ENCODE results near the gene TGFB2.

Gene TGFB2

DNA sequence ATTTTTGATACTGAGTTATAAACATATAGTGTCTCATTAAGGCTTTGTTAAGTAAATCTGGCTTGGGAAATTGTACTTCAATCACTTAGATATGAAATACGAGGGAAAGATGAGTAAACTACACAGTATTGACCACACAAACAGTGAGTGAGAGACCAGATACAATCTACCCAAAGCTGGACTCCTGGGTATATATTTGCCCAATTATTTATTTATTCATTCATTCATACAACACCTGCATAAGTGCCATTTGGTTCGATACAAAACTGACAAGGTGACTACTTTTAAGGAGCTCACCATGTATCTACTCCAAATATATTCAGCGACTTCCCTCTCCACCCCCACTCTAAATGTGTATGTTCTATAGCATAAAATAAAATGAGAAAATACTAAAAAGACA, 143.4 kb downstream of the TGFB2 start:
- Mint-ChIP-seq H3K27me3 (no peaks in the 10 kb centered on the region), H3K4me3 (no peak overlapping the region), H3K9me3 (no peaks in the 10 kb centered on the region), H3K27ac (ENCODE audit: low read depth) (no peak overlapping the region), H3K36me3 (ENCODE audit: insufficient read depth) (no peaks in the 10 kb centered on the region), H3K4me1 (no peaks in the 10 kb centered on the region)
- no peak for DNase-seq (ENCODE audit: low spot score in 2 of 2)
- no peak for ATAC-seq (replicated peaks; ENCODE audit: extremely low read depth, poor library complexity, severe bottlenecking)

DNA sequence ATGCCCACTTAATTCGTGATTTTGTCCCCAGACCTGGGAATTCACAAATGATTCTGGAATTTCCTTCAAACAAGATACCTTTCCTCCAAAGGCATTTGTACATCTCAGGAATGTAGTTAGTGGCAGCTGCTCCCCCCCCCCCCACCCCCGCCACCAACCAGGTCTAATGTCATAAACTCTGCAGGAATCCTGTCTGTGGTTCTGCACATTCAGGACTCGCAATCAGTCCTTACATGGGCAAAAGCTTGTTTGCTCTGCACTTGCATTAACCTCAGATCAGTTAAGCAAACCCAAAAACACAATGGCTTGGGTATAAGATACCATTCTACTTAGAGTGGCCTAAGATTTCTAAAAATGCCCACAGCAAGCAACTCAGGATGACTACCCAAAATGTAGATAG, 143.8 kb downstream of the TGFB2 start:
- H3K4me1 Mint-ChIP-seq, result no peaks in the 10 kb centered on the region
- no peak overlapping the region for H3K27ac Mint-ChIP-seq (ENCODE audit: low read depth)
- H3K36me3 Mint-ChIP-seq (ENCODE audit: insufficient read depth), result no peaks in the 10 kb centered on the region
- H3K9me3 Mint-ChIP-seq, result no peaks in the 10 kb centered on the region
- DNase-seq (ENCODE audit: low spot score in 2 of 2) (no peak), ATAC-seq (replicated peaks; ENCODE audit: extremely low read depth, poor library complexity, severe bottlenecking) (no peak)
- H3K27me3 Mint-ChIP-seq, result no peaks in the 10 kb centered on the region
- no peak overlapping the region for H3K4me3 Mint-ChIP-seq

DNA sequence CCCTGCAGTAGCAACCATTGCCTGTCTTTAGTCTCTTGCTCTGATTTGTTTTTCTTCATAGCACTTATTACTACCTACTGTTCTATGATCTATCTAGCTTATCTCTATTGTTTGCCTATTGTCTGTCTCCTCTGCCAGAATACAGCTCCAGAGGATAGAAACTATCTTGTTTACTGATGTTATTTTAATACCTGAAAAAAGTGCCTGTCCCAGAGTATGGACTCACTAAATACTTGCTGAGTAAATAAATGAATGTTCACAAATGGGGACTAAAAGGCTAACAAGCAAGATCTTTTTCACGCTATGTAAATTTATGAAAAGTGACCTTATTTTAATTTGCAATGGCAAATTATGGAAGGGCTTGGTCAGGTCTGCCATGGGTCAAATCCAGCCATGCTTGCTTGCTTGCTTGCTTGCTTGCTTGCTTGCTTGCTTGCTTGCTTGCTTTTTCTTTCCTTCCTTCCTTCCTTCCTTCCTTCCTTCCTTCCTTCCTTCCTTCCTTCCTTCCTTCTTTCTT, 145.3 kb downstream of the TGFB2 start:
- Mint-ChIP-seq H3K9me3 (no peaks in the 10 kb centered on the region), H3K27ac (ENCODE audit: low read depth) (no peak overlapping the region), H3K36me3 (ENCODE audit: insufficient read depth) (no peaks in the 10 kb centered on the region), H3K4me3 (no peak overlapping the region), H3K4me1 (no peaks in the 10 kb centered on the region), H3K27me3 (no peaks in the 10 kb centered on the region)
- DNase-seq (ENCODE audit: low spot score in 2 of 2) (no peak), ATAC-seq (replicated peaks; ENCODE audit: extremely low read depth, poor library complexity, severe bottlenecking) (no peak)

DNA sequence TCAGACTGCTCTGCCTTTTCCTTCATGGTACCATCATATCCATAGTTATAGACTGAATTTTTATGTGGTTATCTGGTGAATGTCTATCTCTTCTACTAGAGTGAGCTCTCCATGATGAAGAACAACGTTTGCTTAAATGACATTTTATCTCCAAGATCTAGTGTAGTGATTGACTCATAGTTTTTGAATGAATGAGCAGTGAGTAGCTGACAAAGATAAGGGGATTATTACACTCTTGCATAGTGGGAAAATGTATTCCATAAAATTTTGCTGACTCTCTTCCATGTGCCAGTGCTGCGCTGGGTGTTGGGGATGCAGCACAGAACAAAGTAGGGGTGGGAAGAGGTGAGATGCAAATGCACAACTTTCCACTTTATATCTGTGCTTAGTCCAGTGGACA, 147.7 kb downstream of the TGFB2 start:
- no peak for ATAC-seq (replicated peaks; ENCODE audit: extremely low read depth, poor library complexity, severe bottlenecking)

DNA sequence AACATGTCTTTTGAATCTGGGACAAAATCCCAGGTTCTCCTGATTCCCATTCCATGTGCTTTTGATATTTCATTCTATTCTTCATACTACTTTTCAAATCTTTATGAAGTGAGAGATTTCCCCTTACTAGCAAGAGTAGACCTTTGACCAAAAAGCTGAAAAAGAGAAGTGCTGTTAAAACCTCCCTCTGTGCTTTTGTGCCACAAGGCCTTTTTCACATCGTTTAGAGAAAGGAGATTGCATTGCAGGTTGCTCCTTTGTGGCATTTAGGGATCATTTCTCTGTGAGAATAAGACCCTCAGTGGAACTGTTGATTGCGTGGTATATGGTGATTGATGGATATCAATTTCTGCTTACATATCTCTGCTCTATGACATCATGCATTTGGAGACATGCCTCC, 148.8 kb downstream of the TGFB2 start:
- ATAC-seq (replicated peaks; ENCODE audit: extremely low read depth, poor library complexity, severe bottlenecking) (no peak), DNase-seq (ENCODE audit: low spot score in 2 of 2) (no peak)
- Mint-ChIP-seq H3K27me3 (no peaks in the 10 kb centered on the region), H3K9me3 (no peaks in the 10 kb centered on the region), H3K4me3 (no peak overlapping the region), H3K36me3 (ENCODE audit: insufficient read depth) (no peaks in the 10 kb centered on the region), H3K4me1 (no peaks in the 10 kb centered on the region), H3K27ac (ENCODE audit: low read depth) (no peak overlapping the region)

More for the DNA sequence above, 147.7 kb downstream of the TGFB2 start:
- H3K4me3 Mint-ChIP-seq, result no peak overlapping the region
- H3K9me3 Mint-ChIP-seq, result no peaks in the 10 kb centered on the region
- no peak overlapping the region for H3K27ac Mint-ChIP-seq (ENCODE audit: low read depth)
- H3K27me3 Mint-ChIP-seq, result no peaks in the 10 kb centered on the region
- H3K36me3 Mint-ChIP-seq (ENCODE audit: insufficient read depth), result no peaks in the 10 kb centered on the region
- no peaks in the 10 kb centered on the region for H3K4me1 Mint-ChIP-seq
- no peak for DNase-seq (ENCODE audit: low spot score in 2 of 2)

Data from central memory CD8-positive, alpha-beta T cell (primary cell).